NCI-H82 treated with DMSO at 0.1 percent for 48 hours (cell line): ENCODE results near the gene FHIT.
"Not testable (repeated sequence)": the region's sequence is repeated elsewhere in the genome, so short reads cannot be mapped to it uniquely, and the experiment has no call there.

ENCODE experiments used
- DNase-seq: peaks from one replicate; lab custom pipeline; 2025; ENCODE audit not compliant: unreplicated experiment; lab: John Stamatoyannopoulos, UW

The FHIT gene

DNA sequence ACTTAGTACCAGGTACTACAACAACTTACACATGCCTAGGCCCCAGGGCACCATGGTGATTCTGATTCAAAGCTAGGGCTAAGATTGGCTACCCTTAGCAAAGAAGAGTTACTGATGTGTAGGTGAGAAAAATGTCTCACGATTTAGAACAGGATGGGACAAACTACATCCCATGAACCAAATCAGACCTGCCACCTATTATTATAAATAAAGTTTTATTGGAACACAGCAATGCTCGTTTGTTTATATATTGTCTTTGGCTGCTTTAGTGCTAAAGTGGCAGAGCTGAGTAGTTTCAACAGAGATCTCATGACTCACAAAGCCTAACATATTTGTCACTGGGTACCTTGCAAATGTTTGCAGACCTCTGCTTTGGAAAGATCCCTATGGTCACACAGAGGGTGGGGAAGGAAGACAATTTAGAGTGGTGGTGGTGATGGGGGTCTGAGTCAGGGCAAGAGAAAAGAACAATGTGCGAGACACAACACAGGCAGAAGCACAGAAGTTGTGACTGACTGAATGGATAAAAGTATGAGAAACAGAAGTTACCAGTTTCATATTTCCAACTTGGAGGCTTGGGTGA lies 1430.8 kb downstream of the FHIT start:
- DNase-seq: no peak

DNA sequence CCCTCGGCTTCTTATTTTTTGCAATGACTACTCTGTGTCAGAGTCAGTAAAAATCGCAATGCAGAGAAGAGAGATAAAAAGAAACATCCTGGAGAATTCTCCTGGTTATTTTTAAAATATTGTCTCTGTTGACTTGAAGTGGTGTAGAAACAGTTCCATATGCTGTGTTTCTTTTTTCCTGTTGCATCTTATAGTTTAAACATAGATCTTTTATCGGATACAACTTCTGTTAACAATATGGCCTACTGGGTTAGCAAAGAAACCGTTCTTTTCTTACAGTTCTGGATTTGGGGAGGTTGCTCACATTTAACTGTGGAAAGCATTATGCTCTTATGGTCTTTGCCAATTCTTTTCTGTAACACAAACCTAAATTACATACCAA lies 1432.3 kb downstream of the FHIT start:
- no peak for DNase-seq

DNA sequence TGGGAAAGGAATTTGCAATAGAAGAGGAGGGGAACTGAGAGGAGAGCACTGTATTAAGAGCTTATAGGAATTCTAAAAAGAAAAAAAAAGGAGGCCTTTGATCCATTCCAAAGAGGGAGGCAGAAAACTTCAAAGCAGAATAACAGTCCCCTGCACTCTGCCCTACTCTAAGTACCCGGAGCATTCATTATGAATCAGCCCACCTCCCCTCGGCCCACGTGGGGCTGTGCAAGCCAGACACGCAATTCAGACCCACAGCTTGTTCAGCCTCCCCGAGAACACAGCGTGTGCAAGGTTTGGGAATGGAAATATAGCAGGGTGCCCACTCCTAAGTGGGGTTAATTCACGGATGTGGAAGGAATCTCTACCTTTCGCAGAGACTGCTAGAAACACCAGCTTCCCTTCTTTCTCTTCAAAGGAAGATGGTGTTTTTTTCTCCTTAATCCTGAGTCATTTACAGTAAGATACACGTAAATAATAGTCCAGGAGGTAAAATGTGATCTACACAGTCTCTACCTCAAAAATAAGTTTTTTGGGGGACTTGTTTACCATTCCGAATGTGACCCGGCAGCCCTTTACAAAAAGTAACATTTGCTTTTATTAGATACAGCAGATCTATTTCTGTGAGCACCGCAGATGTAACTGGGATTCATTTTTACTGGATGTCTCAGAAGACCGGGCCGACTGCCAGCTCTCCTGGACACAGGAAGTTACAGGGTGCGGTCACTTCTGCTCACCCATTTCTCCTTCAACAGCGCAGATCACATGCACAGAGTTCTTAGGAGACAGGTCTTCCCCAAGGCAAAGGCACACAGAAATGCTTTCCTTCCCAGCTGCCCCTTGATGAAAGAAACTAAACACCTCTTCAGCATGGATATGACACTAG lies 1433.0 kb downstream of the FHIT start:
- no peak for DNase-seq

DNA sequence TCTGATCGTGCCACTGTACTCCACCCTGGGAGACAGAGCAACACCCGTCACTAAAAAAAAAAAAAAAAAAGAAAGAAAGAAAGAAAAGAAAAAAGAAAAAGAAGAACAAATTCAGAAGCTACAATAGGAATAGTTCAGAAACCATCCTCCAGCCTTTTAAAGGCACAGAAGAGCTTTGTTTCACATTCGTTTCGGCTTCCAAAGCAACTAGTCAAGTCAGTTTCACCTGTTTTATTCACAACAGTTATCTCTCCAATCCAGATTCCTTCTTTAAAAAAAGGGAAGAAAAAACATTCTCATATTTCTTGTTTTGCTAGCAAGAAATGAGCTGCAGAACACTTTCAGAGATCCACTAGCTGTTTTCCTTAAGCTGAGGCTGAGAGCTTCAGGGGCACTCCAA lies 1433.7 kb downstream of the FHIT start:
- no peak for DNase-seq

DNA sequence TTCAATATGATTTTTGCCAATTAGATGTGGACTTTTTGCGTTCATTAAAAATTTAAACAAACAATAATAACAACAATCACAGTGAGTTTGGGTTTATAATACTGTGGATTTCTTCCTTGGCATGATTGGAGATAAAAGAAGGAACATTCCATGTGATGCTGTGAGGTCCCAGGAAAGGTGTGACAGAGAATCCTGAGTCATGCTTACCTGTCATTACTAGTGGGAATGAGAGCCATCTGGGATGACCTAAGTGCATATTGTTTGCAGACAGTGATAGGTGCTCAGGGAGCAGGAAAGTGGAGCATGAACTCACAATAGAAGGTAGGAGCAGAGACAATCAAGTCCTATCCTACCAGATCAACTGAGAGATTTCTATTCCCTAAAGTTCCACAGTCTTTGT lies 1434.9 kb downstream of the FHIT start:
- no peak for DNase-seq

DNA sequence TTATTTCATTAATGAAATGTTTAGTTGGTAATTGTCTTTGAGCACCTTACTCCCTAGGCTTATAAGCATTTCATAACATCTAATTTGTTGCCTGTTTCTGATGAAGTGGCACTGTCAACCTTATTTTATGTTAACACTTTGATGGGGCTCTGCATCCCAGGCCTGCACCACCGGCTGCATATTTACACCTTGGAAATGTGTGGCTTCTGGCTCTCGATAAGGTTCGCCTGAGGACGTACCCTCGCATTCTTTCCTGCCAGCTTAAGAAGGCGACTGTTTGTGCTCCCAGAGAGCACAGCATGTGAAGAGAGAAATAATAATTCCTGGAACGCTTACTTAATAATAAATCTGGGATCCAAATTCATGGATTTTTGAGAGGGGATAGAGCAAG lies 1438.1 kb downstream of the FHIT start:
- DNase-seq: peak; percentile 46

DNA sequence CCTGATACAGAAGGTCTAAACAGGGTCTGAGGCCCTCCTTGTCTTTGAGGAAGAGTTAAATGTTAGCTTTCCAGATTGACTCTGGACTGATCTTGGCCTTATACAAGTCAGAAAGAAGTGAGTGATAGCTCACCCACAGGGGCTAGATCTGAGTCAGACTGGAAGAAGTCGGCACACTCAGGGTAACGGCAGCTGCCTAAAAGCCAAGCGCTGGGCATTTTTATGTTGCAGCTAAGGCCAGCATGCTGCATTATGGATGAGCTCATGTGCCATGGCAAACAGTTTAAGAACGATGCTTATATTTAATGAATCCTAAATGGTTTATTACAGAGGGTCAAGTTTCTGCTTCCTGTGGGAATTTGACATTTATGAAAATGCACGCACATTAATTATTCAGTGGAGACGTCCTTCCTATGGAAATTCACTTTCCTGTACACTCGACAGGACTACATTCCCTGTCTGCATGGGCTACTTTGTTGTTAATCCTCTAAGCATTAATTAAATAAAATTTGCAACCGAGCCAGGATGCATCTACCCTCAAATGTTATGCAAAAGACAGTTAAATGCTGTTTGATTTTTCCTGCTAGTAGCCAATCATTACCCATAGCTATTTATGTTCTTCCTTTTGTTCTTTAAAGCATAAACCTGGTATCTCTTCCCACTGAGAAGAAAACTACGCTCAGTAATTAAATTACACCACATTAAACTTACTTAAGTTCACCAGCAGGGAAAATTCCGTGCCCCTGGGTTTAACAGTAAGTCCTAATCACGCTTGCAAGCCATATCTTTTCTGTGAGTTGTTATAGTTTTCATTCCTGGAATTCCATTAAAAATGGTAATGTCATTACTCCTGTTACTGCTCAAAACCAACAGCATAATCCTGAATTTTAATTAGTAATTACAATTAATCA lies 1438.8 kb downstream of the FHIT start:
- DNase-seq: peak; percentile 56

DNA sequence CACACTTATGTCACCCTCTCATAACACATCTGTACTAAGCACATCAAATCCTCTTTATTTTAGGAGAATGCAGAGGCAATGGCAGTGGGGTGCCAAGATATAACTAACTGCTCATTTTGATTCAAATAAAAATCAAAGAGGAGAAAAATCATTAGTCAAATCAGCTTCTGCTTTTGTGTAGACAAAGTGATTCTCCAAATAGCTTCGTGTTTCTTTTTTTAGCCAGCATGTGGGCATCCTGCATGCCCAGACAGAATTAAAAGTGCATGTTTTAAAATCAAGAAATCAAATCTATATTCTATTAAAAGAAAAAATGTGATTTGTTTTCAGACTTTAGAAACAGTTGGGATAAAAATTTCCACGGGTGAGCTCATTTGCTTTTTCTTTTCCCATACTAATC lies 1440.1 kb downstream of the FHIT start:
- DNase-seq: no peak

DNA sequence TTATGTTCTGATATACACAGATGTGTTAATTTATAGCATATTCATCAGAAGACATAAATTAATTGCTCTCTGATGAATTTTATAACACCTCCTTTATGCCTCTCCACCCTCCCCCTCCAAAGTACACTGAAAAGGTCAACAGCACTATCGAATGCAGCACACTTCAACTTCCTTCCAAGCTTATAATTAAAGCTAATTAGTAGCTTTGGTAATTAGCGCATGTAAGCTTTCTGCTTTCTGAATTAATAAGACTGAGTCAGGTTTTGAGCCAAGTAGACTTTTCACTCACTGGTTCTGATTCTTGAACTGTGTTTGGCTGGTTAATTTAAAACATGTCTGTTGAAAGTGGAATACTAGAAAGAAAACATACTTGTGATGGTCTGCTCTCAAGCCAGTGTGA lies 1440.6 kb downstream of the FHIT start:
- peak; percentile 14 for DNase-seq

DNA sequence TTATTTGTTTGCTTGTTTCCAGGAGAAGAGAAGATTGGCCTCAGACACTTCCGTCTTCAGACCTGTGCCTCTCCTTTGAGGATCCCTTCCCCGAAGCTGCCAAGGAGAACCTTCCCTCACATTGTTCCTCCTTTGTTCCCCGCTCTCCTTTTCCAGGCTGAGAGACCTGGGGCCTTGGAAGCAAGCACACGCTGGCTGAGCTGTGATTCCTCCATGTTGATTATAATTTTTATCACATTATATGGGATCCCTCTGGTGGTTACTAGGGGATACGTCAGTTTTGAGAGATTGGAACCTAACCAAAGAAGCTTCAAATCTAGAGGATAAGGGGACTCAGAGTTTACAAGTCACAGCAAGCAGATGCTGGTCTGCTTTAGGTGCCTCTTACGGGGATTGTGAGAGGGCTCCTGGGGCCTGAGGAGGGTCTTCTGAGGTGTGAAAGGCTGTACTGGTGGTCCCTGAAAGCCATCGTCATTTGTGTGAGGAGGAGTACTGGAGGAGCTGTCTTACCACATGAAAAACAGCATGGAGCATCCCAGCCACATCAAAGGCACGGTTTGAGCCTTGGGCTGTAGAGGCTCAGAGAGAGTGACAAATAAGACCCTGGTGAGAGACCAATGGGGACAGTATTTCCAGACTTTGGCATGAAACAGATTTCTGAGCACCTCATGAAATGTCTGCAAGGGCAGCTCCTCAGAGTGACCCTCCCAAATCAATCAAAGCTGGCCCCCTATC lies 1441.4 kb downstream of the FHIT start:
- peak; percentile 61 for DNase-seq

DNA sequence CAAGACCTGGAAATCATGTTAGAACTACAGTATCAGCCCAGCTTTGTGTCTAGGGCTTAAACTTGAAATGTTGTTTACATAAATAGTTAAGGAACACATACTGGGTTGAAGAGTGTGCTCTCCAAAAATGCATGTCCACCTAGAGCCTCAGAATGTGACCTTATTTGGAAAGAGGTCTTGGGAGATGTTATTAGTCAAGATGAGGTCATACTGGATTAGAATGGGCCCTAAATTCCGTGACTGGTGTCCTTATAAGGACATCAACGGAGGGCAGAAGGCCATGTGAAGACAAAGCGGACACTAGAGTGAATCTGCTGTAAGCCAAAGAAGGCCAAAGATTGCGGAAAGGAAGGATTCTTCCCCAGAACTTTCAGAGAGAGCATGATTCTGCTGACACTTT lies 1442.2 kb downstream of the FHIT start:
- peak; percentile 21 for DNase-seq

DNA sequence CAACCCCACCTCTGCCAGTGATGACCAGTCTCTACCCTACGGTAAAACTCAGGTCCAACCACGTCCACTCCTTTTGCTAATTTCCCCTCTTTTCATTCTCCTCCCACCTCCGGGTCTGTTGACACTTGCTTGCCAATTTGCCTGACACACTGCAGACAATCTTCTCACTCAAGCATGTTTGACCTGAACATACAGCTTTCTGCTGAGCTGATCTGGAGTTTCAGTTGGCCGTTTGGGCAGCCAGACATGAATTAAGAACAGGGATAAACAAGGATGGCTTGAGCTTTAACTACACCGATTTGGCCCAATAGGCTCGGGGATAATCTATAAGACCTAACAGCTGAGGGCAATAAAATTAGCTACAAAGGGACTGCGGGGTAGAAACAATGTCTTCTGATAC lies 1442.8 kb downstream of the FHIT start:
- peak; percentile 66 for DNase-seq

DNA sequence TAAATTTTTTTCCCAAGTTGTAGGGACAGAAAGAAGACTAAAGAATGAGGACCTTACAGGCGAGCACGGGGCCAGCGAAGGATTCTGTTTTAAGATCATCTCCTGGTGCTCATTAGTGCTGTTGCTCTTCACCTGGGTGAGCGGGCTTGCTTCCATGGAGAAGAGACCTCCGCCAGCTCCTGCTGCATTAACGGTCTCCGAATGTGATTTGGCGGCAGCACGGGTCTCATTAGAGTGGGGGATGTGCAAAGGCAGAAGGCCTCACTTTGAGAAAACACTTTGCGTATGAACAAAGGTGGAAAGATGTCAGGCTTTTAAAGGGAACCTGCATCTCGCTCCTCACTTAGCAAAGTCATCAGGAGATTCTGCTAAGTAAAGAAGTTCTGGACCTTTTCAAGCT lies 1448.0 kb downstream of the FHIT start:
- DNase-seq: no peak

DNA sequence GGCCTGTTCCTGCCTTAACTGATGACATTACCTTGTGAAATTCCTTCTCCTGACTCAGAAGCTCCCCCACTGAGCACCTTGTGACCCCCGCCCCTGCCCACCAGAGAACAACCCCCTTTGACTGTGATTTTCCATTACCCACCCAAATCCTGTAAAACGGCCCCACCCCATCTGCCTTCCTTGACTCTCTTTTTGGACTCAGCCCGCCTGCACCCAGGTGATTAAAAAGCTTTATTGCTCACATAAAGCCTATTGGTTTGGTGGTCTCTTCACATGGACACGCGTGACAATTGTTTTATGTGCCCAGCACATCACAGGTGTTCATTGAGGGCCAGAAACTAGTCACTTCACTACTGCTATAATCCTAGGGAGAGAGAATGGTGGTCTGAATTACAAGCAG lies 1448.8 kb downstream of the FHIT start:
- DNase-seq: not testable (repeated sequence)

DNA sequence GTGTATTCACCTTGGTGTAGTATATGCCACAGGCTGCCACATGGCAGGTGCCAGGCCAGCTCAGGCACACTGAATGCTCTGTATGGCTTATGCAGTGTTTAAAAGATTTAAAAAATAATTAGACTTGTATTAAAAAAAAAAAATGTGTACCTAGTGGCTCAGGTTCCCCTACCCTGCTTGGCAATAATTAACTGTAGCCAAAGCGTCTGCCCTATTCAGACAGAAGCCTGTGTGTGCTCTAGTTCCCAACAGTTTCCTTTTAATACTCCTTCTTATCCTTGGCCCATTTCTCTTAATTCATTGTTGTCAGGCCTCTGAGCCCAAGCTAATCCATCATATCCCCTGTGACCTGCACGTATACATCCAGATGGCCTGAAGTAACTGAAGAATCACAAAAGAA lies 1449.2 kb downstream of the FHIT start:
- DNase-seq: peak; percentile 71

DNA sequence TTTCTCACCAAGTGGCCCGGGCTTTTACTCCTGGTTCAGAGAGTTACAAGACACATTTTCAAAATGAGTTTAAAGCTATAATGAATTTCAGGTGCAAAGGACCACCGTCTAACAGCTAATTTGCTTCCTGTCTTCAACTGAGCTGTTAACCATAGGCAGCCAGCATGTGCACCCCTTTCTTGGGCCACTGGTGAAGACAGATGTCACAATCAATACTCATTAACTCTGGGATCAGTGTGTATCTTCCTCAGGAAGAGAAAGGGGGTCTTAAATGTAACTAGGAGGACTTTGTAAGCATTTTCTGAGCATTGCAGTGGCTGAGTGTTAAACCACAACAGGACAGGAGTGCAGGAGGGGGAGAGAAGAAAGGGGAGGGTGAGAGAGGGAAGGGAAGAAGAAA lies 1450.8 kb downstream of the FHIT start:
- peak; percentile 65 for DNase-seq

DNA sequence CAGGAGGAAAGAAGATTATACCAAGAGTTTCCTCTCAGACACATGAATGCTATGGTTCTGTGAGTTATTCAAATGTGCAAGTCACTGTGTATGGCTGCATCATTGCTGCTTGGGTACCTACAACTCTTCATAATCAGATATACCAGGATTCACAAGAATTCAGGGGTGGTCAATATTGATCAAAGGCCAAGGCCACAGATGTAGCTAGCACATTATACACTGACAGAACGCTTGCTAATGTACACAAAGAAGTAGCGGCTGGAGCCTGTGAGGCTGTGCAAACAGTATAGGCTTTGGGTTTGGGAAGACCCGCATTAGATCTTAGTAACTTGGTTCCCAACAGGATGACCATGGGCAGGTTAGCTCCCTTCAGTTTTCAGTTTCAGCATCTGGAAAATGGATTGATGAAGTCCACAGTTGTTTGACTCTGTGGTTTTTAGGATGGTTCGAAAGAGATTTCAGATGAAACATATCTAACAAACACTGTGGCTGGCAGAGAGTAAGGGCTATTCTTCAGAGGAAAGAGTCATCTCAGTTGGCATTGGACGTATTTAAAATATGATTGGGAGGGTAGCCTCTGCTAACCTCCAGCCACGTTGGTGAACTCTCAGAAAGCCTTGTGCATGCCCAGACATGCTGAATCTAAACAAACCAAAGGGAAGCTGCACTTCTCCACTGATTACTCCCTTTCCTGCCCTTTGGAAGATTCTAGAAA lies 1452.7 kb downstream of the FHIT start:
- no peak for DNase-seq

DNA sequence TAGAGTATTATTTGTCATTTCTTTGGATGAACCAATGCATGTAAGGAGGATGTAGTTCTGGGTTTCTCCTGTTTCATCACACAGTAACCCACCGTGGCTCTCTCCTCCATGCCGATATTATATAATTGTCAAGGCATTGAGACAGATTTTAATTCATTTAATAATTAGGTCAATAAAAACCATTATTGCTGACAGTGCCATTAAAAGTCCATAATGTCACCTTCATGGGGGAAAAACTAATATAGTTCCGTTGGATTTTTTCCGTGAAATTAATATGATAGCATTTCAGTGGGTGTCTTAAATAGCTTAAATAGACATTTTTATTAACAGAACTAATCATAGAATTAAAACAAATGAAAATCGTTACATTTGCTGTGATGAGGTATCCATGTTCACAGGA lies 1453.7 kb downstream of the FHIT start:
- DNase-seq: no peak

DNA sequence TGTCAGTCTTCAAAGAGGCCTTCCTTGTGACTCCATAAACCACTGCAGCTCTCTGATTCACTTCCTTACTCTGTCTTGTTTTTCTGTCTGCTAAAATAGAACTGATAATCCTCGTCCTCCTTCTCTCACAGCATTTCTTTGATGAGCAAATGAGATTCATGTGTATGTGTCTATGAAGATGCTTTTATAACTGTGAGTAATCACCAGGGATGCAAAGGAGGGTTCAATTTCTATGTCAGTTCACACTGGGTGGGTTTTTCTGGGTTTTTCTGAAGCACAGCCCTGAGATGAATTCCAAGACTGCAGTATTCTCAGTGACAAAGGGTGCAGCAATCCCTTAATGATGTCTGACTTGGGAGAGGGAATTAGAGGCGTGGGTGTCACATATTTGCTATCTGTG lies 1454.8 kb downstream of the FHIT start:
- DNase-seq: no peak

DNA sequence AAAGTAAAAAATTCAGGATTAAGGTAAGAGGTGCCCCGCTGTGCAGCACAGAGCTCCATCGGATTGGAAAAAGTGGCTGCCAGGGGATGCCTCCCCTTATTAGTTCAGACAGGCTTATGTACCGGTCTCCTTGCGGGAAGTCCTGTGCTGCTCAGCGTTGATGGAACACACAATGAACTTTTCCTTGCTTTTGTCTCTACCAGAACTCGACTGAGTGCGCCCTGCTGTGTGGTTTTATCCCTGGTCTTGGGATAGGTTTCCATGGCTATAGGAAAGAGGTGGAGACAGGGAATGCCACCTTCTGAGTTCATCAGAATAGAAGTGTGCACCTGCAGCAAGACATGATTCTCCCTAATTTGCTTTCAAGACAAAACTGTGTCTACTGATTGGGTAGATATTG lies 1455.5 kb downstream of the FHIT start:
- no peak for DNase-seq
